Esophagus muscularis mucosa (tissue), 3 donors: ENCODE results near the gene BEND6.

Experiments
- POLR2A ChIP-seq: fragments of 450-650 bp; IDR thresholded peaks from one replicate; pipeline ENCODE4 v1.6.1; 2017; ENCODE audit warnings: antibody characterized with exemption, moderate library complexity, mild to moderate bottlenecking, low read depth
- POLR2AphosphoS5 ChIP-seq, 2 donors: sonication (generic); formaldehyde crosslinking; IDR thresholded peaks; one replicate each; pipeline ENCODE4 v1.6.1; 2017; ENCODE audit warnings: antibody characterized with exemption in 2 of 2
- TF ChIP-seq, protein P1 (sequence below), 3 experiments: fragments of 200-600 bp in 2 of 3; fragments of 450-650 bp in 1 of 3; sonication (generic) in 2 of 3; IDR thresholded peaks; one replicate each; pipeline ENCODE4 v1.5.1; 2017 to 2019; ENCODE audit warnings: antibody characterized with exemption in 3 of 3, mild to moderate bottlenecking in 2 of 3, moderate library complexity in 1 of 3

DNA sequence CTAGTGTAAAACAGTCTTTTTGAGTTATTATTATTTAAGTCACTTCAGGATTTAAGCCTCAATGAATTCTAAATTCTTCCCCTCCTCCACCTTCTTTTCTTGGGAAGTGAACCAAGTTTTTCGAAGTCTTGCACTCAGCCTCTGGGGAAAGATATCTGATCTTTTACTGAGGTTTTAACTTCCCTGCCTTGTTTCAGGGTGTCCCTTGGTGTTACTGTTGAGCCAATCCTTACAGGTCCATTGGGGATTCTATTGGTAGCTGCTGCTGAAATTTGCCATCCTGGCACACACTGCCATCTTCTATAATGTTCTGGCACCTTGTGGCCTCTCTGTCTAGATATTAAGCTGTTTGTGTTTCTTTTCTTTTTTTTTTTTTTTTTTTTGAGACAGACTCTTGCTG, 31.7 kb downstream of the BEND6 start:
- TF ChIP-seq POLR2AphosphoS5 (IDR thresholded peaks at IDR 0.05) (no peak), POLR2A (no peak)
- TF ChIP-seq, protein P1, sequence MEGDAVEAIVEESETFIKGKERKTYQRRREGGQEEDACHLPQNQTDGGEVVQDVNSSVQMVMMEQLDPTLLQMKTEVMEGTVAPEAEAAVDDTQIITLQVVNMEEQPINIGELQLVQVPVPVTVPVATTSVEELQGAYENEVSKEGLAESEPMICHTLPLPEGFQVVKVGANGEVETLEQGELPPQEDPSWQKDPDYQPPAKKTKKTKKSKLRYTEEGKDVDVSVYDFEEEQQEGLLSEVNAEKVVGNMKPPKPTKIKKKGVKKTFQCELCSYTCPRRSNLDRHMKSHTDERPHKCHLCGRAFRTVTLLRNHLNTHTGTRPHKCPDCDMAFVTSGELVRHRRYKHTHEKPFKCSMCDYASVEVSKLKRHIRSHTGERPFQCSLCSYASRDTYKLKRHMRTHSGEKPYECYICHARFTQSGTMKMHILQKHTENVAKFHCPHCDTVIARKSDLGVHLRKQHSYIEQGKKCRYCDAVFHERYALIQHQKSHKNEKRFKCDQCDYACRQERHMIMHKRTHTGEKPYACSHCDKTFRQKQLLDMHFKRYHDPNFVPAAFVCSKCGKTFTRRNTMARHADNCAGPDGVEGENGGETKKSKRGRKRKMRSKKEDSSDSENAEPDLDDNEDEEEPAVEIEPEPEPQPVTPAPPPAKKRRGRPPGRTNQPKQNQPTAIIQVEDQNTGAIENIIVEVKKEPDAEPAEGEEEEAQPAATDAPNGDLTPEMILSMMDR (IDR thresholded peaks at IDR 0.05) = no peak
